K562 (cell line): ENCODE results near the gene SORBS2. TPM values are rescaled to one million over a fixed set of nuclear protein-coding genes. Genes with fewer than 3 reads are reported as not detected.

Experiments
- ATAC-seq: fragments of 200-7000 bp; cut with Tn5 transposase; 3 replicates; pipeline ENCODE4 v1.9.1; 2020; ENCODE audit warnings: moderate library complexity
- BruUV-seq: library from RNA; stranded (reverse); fragments of 400-500 nt; replicated peaks from 2 replicates; lab custom pipeline; 2021; lab: Mats Ljungman, UMichigan
- CTCF ChIA-PET: fragments of 300-600 bp; formaldehyde crosslinking; extraction: SDS; loops from one replicate; lab custom pipeline; 2021; ENCODE audit warnings: low intra/inter-chr PET ratio; lab: Yijun Ruan, JAX
- POLR2A ChIA-PET: fragments of 300-600, 350-650 bp; sonication (Branson Sonifier 250); formaldehyde crosslinking; extraction: SDS; loops from one replicate; lab custom pipeline; 2021; ENCODE audit warnings: antibody characterized with exemption, inconsistent platforms; lab: Yijun Ruan, JAX
- DNase-seq, 4 experiments: peaks; one replicate each; pipeline versions ENCODE4 v3.0.0 to v3.0.0-alpha.2; 2011 to 2018; ENCODE audit warnings: low spot score in 3 of 4, mixed read lengths in 3 of 4; ENCODE audit errors: extremely low read depth in 1 of 4
- FAIRE-seq: peaks from 2 replicates; lab custom pipeline; 2011; peaks lifted over from hg19 to GRCh38; lab: Jason Lieb, UNC
- H2AFZ ChIP-seq: 2 replicates; pipeline ENCODE4 v1.6.0; 2011; ENCODE audit warnings: low read depth, low read length, control low read depth, inconsistent platforms
- H3K27ac ChIP-seq: fragments of 200-600 bp; 3 replicates; pipeline ENCODE4 v1.8.0; 2011; ENCODE audit warnings: low read depth, mild to moderate bottlenecking, control low read depth, inconsistent platforms, low read length, moderate library complexity, mixed read lengths; ENCODE audit errors: extremely low read depth
- H3K27me3 ChIP-seq, 2 experiments: fragments of 300-600 bp in 1 of 2; 2 replicates in 1 of 2; 3 replicates in 1 of 2; pipeline versions ENCODE4 v1.6.0 to v1.8.0; 2011; ENCODE audit warnings: inconsistent platforms in 2 of 2, low read length in 2 of 2, mild to moderate bottlenecking in 1 of 2, mixed read lengths in 1 of 2, moderate library complexity in 1 of 2; ENCODE audit not compliant: control insufficient read depth in 2 of 2, insufficient read depth in 2 of 2
- H3K36me3 ChIP-seq: fragments of 300-600 bp; 3 replicates; pipeline ENCODE4 v1.8.0; 2011; ENCODE audit warnings: mild to moderate bottlenecking, low read length, inconsistent platforms; ENCODE audit not compliant: control insufficient read depth, insufficient read depth
- H3K4me1 ChIP-seq, 2 experiments: fragments of 200-600 bp in 1 of 2; replicated peaks in 1 of 2; 2 replicates in 1 of 2; 3 replicates in 1 of 2; pipeline versions ENCODE4 v1.5.1 to v1.8.0; 2011; ENCODE audit warnings: inconsistent platforms in 2 of 2, low read length in 2 of 2, mild to moderate bottlenecking in 1 of 2, mixed read lengths in 1 of 2, moderate library complexity in 1 of 2; ENCODE audit not compliant: control insufficient read depth in 2 of 2, insufficient read depth in 2 of 2
- H3K4me2 ChIP-seq: 2 replicates; pipeline ENCODE4 v1.6.1; 2011; ENCODE audit warnings: low read length, control low read depth, inconsistent platforms, mixed read lengths; ENCODE audit not compliant: insufficient read depth
- H3K4me3 ChIP-seq: fragments of 200-600 bp; sonication (generic), shearing (Covaris generic); 2 replicates; pipeline ENCODE4 v1.5.1; 2016; ENCODE audit warnings: control low read depth, inconsistent platforms
- H3K79me2 ChIP-seq: fragments of 200-600 bp; 3 replicates; pipeline ENCODE4 v1.8.0; 2011; ENCODE audit warnings: low read length, inconsistent platforms; ENCODE audit not compliant: control insufficient read depth, insufficient read depth
- H3K9ac ChIP-seq, 2 experiments: 2 replicates each; pipeline versions ENCODE4 v1.6.0 to v1.6.1; 2011; ENCODE audit warnings: low read depth in 2 of 2, low read length in 2 of 2, control low read depth in 1 of 2, inconsistent platforms in 1 of 2, mild to moderate bottlenecking in 1 of 2, mixed read lengths in 1 of 2; ENCODE audit not compliant: insufficient read depth in 1 of 2
- H3K9me1 ChIP-seq: one replicate; pipeline ENCODE4 v1.6.0; 2011; ENCODE audit warnings: inconsistent platforms, mild to moderate bottlenecking, low read length, moderate library complexity; ENCODE audit not compliant: control insufficient read depth, insufficient read depth
- H3K9me3 ChIP-seq: replicated peaks from 2 replicates; pipeline ENCODE4 v1.5.1; 2011; ENCODE audit warnings: low read depth, low read length, inconsistent platforms; ENCODE audit not compliant: control insufficient read depth, insufficient read depth
- H4K20me1 ChIP-seq: replicated peaks from 2 replicates; pipeline ENCODE4 v1.6.1; 2011; ENCODE audit warnings: low read length, inconsistent platforms, mixed read lengths; ENCODE audit not compliant: control insufficient read depth, insufficient read depth
- HNRNPH1 ChIP-seq: fragments of 200-400 bp; formaldehyde crosslinking; optimal IDR thresholded peaks from 2 replicates; pipeline ENCODE3; 2017; ENCODE audit warnings: low read depth, mild to moderate bottlenecking, low read length, moderate library complexity
- MAFG ChIP-seq: fragments of 450-650 bp; conservative IDR thresholded peaks from 2 replicates; pipeline ENCODE4 v1.6.1; 2016; ENCODE audit warnings: missing genetic modification characterization, missing compliant biosample characterization
- ZNF165 ChIP-seq: fragments of 250-450 bp; sonication (Bioruptor Pico); IDR thresholded peaks from 2 replicates; pipeline ENCODE4 v1.4.0; 2020; ENCODE audit warnings: borderline replicate concordance
- ZNF589 ChIP-seq: fragments of 200-800 bp; sonication (Bioruptor generic); IDR thresholded peaks from 2 replicates; pipeline ENCODE4 v1.6.1; 2016; ENCODE audit warnings: low read depth, missing genetic modification characterization, missing compliant biosample characterization
- ZNF766 ChIP-seq: fragments of 200-800 bp; sonication (Bioruptor generic); conservative IDR thresholded peaks from 2 replicates; pipeline ENCODE4 v1.6.1; 2016; ENCODE audit warnings: missing genetic modification characterization, missing compliant biosample characterization
- WGBS: fragments of 100-300 bp; shearing (Covaris generic); methylation state at CpG from one replicate; pipeline ENCODE4 v1.1.6; 2016; ENCODE audit warnings: low coverage, mixed read lengths; ENCODE audit not compliant: insufficient coverage; ENCODE audit errors: missing lambda C conversion rate; 5-methylcytosine and 5-hydroxymethylcytosine counted together
- in situ Hi-C: fragments of 300-500 bp; cut with MboI; formaldehyde crosslinking; loops from 4 replicates; pipeline ENCODE4 v1.15.0; 2018; ENCODE audit warnings: inconsistent platforms, mixed read lengths
- intact Hi-C: fragments of 100-400 bp; cut with micrococcal nuclease; formaldehyde crosslinking; loops from 2 replicates; pipeline ENCODE4 v1.14.2; 2022
- polyA plus RNA-seq, 8 experiments: library from polyadenylated mRNA; depleted of rRNA in 4 of 8; stranded (reverse) in 5 of 8; unstranded in 3 of 8; fragments of >200 nt; fragmentation: Nextera tagmentation in 2 of 8; fragmentation: Illumina TruSeq in 1 of 8; extraction: Ambion mirVana in 2 of 8; extraction: Trizol in 1 of 8; gene quantifications; 2 replicates each; pipeline versions ENCODE4 v1.2.1 to v1.2.3, GENCODE V29; 2011 to 2014; ENCODE audit warnings: inconsistent platforms in 1 of 8, missing spikeins in 1 of 8
- total RNA-seq, 7 experiments: library from RNA; depleted of rRNA in 6 of 7; stranded (reverse); fragments of >200 nt in 6 of 7; fragmentation: Illumina TruSeq in 2 of 7; extraction: Trizol in 2 of 7; gene quantifications; 2 replicates each; pipeline versions ENCODE4 v1.2.1 to v1.2.3, GENCODE V29; 2011 to 2021; ENCODE audit warnings: low replicate concordance in 1 of 7
- TF ChIP-seq, protein P1 (sequence below): fragments of 250-450 bp; sonication (Bioruptor Pico); IDR thresholded peaks from 2 replicates; pipeline ENCODE4 v1.5.0; 2022; ENCODE audit warnings: mild to moderate bottlenecking
- TF ChIP-seq, protein P2 (sequence below), 3 experiments: fragments of 200-800 bp in 1 of 3; fragments of 250-450 bp in 1 of 3; fragments of 450-650 bp in 1 of 3; sonication (Bioruptor Pico) in 1 of 3; sonication (Bioruptor generic) in 1 of 3; formaldehyde crosslinking in 1 of 3; IDR thresholded peaks; 2 replicates each; pipeline versions ENCODE4 v1.6.1 to v1.8.0; 2016 to 2022; ENCODE audit warnings: mild to moderate bottlenecking in 2 of 3, missing genetic modification characterization in 2 of 3, missing compliant biosample characterization in 1 of 3, moderate library complexity in 1 of 3

SORBS2 gene
- total and polyA plus RNA-seq, 9 of the 15 experiments (the other 6 are each of a cell fraction or from before 2014, with no cell fraction given), result 0.29 TPM; not detected in 8

DNA sequence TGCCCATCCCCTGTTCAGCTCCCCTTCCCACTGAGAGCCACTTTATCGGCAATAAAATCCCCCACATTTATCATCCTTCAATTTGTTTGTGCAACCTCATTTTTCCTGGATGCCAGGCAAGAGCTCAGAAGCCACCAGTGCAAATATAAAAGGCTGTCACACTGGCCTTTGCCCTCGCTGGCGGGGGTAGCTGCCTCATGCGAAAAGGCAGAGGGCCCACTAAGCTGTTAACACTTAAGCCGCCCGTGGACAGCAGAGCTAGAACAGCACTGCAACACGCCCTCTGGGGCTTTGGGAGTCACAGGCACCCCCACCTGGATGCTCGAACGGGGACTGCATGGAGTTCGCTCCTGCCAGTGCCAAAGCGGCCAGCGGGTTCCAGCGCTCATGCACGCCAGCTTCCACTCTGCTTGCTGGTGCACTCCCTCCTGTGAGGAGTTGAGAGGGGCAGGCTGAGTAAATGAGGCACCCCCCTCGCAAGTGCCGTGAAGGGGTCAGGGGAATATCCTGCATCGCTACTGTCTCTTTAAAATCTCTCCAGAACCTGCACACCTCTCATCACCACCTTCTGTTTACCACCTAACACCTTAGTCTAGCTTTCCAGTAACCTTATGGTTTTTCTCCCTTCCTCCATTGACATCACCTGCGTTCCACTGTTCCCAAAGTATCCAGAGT lies 99.5 kb downstream of the SORBS2 start:
- H3K27ac ChIP-seq, result no peak overlapping the region
- BruUV-seq, result no TSS peak
- H3K4me2 ChIP-seq, result no peak overlapping the region
- H3K4me3 ChIP-seq, result no peak overlapping the region
- intact Hi-C loops (no loop called here), in situ Hi-C loops (no loop called here)
- H3K36me3 ChIP-seq, result no peaks in the 10 kb centered on the region
- no peak overlapping the region for H2AFZ ChIP-seq
- no peaks in the 10 kb centered on the region for H3K79me2 ChIP-seq
- 0 out of 2 replicates have a peak, but pooled peaks cover 2% of the 10 kb centered on the region for H4K20me1 ChIP-seq
- no peak for TF ChIP-seq HNRNPH1
- no peak overlapping the region for H3K9ac ChIP-seq
- no peaks in the 10 kb centered on the region for H3K9me3 ChIP-seq
- peaks cover 5 to 24% of the 10 kb centered on the region in 2 experiments; a peak in 4 of 5 replicates for H3K27me3 ChIP-seq
- DNase-seq, result no peak
- no peaks in the 10 kb centered on the region for H3K9me1 ChIP-seq
- POLR2A ChIA-PET, result interaction anchor here (0.6 kb wide), 1 partner anchor 112 kb away, joined by 4 read pairs; no protein-coding TSS in a partner anchor
- WGBS, result 0% methylated on average over 17 of the region's 18 CpGs
- CTCF ChIA-PET, result no interaction called here
- no peak for FAIRE-seq
- ATAC-seq, result no peak
- no peaks in the 10 kb centered on the region for H3K4me1 ChIP-seq

DNA sequence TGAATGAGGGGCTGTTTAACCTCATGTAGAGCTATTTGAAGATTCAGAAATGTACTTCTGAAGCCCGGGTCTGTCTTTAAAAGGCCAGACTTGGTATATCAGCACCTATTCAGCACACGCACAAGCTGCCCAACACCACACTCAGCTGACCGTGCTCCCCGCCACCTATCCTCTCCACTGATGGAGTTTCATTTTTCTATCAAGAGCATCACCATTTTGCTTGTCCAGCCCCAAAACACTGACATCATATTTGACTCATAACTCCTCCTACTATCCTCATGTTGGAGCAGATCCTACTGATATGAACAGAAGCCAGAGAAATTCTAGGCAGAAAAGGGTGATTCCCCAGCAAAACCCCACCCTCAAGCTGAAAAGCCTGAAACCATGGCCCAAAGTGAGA lies 100.3 kb downstream of the SORBS2 start:
- Histone ChIP-seq H3K4me3 (no peak overlapping the region), H3K27ac (no peak overlapping the region), H3K79me2 (no peaks in the 10 kb centered on the region), H3K27me3 (peaks cover 5 to 20% of the 10 kb centered on the region in 2 experiments; a peak in 4 of 5 replicates), H3K4me2 (no peak overlapping the region), H4K20me1 (no peaks in the 10 kb centered on the region), H2AFZ (no peak overlapping the region), H3K4me1 (no peaks in the 10 kb centered on the region), H3K9me3 (no peaks in the 10 kb centered on the region), H3K9ac (no peak overlapping the region), H3K9me1 (no peaks in the 10 kb centered on the region), H3K36me3 (no peaks in the 10 kb centered on the region)
- DNase-seq, result no peak
- intact Hi-C loops (no loop called here), in situ Hi-C loops (no loop called here)
- CTCF ChIA-PET, result no interaction called here
- POLR2A ChIA-PET, result no interaction called here
- 2% methylated on average over 4 of the region's 4 CpGs for WGBS
- no peak for FAIRE-seq
- no peak for ATAC-seq
- BruUV-seq, result no TSS peak
- TF ChIP-seq ZNF165 (CRISPR knock-in tag) (no peak), MAFG (tag) (no peak), ZNF766 (CRISPR knock-in tag) (no peak), ZNF589 (CRISPR knock-in tag) (no peak)
- TF ChIP-seq, protein P1, sequence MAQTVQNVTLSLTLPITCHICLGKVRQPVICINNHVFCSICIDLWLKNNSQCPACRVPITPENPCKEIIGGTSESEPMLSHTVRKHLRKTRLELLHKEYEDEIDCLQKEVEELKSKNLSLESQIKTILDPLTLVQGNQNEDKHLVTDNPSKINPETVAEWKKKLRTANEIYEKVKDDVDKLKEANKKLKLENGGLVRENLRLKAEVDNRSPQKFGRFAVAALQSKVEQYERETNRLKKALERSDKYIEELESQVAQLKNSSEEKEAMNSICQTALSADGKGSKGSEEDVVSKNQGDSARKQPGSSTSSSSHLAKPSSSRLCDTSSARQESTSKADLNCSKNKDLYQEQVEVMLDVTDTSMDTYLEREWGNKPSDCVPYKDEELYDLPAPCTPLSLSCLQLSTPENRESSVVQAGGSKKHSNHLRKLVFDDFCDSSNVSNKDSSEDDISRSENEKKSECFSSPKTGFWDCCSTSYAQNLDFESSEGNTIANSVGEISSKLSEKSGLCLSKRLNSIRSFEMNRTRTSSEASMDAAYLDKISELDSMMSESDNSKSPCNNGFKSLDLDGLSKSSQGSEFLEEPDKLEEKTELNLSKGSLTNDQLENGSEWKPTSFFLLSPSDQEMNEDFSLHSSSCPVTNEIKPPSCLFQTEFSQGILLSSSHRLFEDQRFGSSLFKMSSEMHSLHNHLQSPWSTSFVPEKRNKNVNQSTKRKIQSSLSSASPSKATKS (CRISPR knock-in tag), result no peak
- TF ChIP-seq, protein P2, sequence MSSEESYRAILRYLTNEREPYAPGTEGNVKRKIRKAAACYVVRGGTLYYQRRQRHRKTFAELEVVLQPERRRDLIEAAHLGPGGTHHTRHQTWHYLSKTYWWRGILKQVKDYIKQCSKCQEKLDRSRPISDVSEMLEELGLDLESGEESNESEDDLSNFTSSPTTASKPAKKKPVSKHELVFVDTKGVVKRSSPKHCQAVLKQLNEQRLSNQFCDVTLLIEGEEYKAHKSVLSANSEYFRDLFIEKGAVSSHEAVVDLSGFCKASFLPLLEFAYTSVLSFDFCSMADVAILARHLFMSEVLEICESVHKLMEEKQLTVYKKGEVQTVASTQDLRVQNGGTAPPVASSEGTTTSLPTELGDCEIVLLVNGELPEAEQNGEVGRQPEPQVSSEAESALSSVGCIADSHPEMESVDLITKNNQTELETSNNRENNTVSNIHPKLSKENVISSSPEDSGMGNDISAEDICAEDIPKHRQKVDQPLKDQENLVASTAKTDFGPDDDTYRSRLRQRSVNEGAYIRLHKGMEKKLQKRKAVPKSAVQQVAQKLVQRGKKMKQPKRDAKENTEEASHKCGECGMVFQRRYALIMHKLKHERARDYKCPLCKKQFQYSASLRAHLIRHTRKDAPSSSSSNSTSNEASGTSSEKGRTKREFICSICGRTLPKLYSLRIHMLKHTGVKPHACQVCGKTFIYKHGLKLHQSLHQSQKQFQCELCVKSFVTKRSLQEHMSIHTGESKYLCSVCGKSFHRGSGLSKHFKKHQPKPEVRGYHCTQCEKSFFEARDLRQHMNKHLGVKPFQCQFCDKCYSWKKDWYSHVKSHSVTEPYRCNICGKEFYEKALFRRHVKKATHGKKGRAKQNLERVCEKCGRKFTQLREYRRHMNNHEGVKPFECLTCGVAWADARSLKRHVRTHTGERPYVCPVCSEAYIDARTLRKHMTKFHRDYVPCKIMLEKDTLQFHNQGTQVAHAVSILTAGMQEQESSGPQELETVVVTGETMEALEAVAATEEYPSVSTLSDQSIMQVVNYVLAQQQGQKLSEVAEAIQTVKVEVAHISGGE (CRISPR knock-in tag; IDR thresholded peaks at IDR 0.05), result no peak
